ENCODE results near the gene MAP3K2.

Gene MAP3K2

DNA sequence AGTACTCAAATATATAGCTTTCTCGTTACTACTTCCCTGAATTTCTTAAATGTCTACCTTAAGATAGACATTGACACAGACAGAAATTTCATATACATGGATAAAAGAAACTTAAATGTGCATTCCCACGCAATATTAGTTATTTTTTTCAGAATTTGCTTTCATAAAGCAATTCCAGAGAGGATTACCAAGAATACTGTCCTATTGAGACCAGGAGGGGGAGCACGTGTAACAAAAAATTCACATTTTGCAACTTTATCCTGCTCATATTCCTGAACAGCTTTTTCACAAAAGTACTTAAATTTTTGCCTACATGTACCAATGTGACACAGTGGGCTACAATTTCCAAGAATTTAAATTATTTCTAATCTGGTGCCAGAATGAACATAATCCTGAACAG is 63.1 kb downstream of the MAP3K2 start:
- TF ChIP-seq, protein P1, sequence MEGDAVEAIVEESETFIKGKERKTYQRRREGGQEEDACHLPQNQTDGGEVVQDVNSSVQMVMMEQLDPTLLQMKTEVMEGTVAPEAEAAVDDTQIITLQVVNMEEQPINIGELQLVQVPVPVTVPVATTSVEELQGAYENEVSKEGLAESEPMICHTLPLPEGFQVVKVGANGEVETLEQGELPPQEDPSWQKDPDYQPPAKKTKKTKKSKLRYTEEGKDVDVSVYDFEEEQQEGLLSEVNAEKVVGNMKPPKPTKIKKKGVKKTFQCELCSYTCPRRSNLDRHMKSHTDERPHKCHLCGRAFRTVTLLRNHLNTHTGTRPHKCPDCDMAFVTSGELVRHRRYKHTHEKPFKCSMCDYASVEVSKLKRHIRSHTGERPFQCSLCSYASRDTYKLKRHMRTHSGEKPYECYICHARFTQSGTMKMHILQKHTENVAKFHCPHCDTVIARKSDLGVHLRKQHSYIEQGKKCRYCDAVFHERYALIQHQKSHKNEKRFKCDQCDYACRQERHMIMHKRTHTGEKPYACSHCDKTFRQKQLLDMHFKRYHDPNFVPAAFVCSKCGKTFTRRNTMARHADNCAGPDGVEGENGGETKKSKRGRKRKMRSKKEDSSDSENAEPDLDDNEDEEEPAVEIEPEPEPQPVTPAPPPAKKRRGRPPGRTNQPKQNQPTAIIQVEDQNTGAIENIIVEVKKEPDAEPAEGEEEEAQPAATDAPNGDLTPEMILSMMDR (IDR thresholded peaks at IDR 0.05): peak; percentile 52
- Histone ChIP-seq H3K4me3 (no peak overlapping the region), H3K27ac (no peak overlapping the region)
- DNase-seq (ENCODE audit: low spot score): no peak

DNA sequence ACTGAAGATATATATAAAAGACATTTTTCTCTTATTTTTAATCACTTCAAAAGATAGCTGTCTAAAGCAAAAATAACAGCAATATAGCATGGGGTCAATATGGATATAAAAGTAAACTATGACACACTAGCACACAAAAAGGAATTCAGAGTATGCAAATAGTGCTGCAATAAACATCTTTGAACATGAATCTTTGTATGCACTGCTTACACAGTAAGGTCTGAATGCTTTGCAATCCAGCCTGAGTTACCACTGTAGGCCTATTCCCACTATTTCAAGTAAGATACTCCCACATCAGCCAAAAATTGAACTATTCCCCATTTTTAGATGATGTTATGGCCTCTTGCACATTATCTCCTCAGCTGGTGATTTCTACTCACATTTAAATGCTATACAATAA is 66.5 kb downstream of the MAP3K2 start:
- TF ChIP-seq, protein P1 (IDR thresholded peaks at IDR 0.05): no peak

DNA sequence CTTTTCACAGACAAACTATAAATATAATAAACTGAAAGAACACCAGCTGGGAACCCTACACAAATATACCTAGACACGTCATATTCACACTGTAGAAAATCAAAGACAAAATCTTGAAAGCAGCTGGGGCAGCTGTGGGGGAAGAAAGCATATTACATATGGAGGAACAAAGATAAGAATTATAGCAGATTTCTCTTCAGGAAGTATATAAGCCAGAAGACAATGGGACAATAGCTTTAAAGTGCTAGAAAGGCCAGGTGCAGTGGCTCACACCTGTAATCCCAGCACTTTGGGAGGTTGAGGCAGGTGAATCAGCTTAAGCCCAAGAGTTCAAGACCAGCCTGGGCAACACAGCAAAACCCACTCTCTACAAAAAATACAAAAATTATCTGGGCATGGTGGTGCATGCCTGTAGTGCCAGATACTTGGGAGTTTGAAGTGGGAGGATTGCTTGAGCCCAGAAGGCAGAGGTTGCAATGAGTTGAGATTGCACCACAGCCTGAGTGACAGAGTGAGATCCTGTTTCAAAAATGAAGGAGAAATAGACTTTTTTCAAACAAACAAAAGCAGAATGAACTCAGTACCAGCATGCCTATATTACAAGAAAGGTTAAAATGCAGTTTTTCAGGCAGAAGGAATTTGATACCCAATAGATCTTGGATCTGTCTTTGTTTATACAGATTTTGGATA is 67.0 kb downstream of the MAP3K2 start:
- Histone ChIP-seq H3K27ac (no peak overlapping the region), H3K4me3 (no peak overlapping the region)
- TF ChIP-seq, protein P1 (IDR thresholded peaks at IDR 0.05): no peak
- no peak for DNase-seq (ENCODE audit: low spot score)

More for the DNA sequence above, 66.5 kb downstream of the MAP3K2 start:
- Histone ChIP-seq H3K27ac (no peak overlapping the region), H3K4me3 (no peak overlapping the region)
- DNase-seq (ENCODE audit: low spot score): no peak

DNA sequence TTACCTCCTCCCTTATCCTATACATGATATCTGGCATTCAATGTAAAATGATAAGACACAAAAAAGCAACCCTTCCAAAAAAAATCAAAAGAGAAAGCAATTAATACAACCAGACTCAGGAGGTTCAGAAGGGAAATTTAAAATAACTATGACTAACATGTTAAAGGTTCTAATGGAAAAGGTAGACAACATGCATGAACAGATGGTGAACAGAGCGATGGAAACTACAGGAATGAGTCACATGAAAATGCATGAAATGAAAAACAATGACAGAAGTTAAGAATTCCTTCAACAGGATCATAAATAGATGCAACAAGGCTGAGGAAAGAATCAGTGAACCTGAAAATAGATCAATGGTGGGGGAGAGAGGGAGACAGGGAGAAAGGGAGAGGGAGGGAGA is 67.7 kb downstream of the MAP3K2 start:
- TF ChIP-seq, protein P1 (IDR thresholded peaks at IDR 0.05): no peak
- Histone ChIP-seq H3K27ac (no peak overlapping the region), H3K4me3 (no peak overlapping the region)
- DNase-seq (ENCODE audit: low spot score): no peak

DNA sequence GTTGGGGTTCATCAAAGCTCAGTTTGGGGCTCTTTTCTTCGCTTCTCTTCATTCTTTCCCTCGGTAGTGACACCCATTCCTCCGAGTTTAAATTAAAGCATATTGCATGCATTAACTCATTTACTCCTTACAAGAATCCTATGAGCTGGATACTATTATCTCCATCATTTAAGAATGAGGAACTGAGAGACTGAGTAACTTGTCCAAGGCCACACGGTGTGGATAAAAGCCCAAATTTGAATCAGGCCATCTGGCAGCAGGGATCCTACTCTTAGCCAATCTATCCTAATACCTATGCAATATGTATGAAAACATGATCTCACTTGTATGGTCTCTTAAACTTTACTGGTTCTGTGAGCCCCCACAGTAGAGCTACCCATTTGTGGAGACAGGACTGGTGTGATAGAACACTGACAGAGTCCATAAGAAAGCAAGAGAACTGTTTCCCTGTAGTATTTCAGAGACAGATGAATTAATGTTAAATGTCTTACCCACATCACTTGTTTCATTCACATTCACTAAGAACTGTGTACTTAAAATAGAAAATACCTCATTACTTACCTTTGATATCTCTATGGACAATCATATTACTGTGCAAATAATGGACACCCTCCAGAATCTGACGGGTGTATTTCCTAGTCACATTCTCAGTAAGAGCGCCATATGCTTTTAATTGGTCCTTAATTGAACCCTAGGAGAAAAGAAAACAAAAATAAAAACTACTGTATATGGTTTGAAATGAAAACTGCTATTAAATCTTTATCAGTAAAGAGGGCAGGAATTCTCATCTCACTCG is 73.4 kb downstream of the MAP3K2 start:
- no peak for DNase-seq (ENCODE audit: low spot score)
- H3K4me3 ChIP-seq: no peak overlapping the region
- TF ChIP-seq, protein P1 (IDR thresholded peaks at IDR 0.05): no peak

DNA sequence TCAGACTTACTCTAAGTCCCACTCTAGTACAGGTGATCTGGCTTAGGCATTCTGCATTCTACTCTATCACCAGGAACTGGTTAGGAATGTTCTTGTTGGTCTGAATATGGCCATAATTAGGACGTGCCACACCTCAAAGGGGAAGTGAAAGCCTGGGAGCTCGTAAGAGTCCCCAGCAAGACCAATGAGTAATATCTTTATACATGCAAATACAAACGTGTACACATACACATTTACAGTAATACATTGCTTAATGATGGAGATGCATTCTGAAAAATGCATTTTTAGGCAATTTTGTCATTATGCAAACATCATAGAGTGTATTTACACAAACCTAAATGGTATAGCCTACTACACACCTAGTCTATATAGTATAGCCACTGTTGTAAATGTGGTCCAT is 74.4 kb downstream of the MAP3K2 start:
- Histone ChIP-seq H3K27ac (no peak overlapping the region), H3K4me3 (no peak overlapping the region)
- TF ChIP-seq, protein P1 (IDR thresholded peaks at IDR 0.05): no peak
- no peak for DNase-seq (ENCODE audit: low spot score)

More for the DNA sequence above, 73.4 kb downstream of the MAP3K2 start:
- H3K27ac ChIP-seq: no peak overlapping the region

DNA sequence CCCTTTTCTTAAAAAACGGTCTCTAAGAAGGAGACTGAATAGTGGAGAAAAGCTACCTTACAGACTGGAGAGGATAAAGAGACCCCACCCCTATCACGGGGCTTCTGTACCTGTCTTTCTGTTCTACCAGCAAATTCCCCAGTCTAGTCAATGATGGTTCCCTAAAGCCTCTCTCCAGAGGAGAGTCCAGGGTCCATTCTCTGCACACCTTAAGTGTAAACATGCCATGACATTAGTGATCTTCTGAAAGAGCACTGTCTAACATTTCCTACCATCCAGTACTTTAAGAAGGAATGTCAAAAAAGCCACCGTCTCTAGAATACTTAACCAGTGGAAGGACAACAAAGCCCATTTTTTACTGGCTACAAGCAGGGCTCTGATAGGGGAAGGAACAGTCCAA is 76.8 kb downstream of the MAP3K2 start:
- Histone ChIP-seq H3K27ac (no peak overlapping the region), H3K4me3 (no peak overlapping the region)
- no peak for DNase-seq (ENCODE audit: low spot score)
- TF ChIP-seq, protein P1 (IDR thresholded peaks at IDR 0.05): no peak

All from coronary artery (tissue), 2 donors.